Sciatic nerve (tissue), 2 donors: Measurements from ENCODE around the gene GCM1. TPM values are rescaled to one million over a fixed set of nuclear protein-coding genes. Genes with fewer than 3 reads are reported as not detected.
"Not testable (repeated sequence)": the region's sequence is repeated elsewhere in the genome, so short reads cannot be mapped to it uniquely, and the experiment has no call there.

Experiments
- ATAC-seq: fragments of 200-7000 bp; cut with Tn5 transposase; one replicate; pipeline ENCODE4 v1.9.1; 2020; ENCODE audit warnings: mild to moderate bottlenecking, moderate library complexity
- DNase-seq: peaks from one replicate; pipeline ENCODE4 v3.0.0-alpha.2; 2020; ENCODE audit warnings: low spot score
- intact Hi-C: fragments of 100-400 bp; cut with DNase I; formaldehyde crosslinking; loops from one replicate; pipeline ENCODE4 v1.14.2; 2022
- total RNA-seq: library from RNA; stranded (reverse); fragmentation: NEBNext Ultra II Directional; extraction: Animal tissue kit (Norgen Biotek cat#: 25700); gene quantifications from one replicate; pipeline ENCODE4 v1.2.1, GENCODE V29; 2021
- donor health status: DM: no; HTN: no; CAD: no.
- donor health status: DM: no; HTN: no; CAD: no.

The GCM1 gene
- total RNA-seq, 1 donor from 2014 or later: not detected

DNA sequence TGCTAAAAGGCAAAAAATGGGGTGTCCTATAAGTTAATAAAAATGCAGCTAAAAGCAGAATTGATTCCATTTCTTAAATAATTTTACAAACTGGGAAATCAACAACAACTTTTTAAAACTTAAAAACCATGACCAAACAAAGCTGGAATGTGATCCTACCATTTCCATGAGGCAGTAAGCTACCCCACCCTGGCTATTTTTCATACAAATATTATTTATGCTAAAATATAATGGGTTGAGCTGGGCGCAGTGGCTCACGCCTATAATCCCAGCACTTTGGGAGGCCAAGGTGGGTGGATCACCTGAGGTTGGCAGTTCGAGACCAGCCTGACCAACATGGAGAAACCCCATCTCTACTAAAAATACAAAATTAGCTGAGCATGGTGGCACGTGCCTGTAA is 6.6 kb upstream of the GCM1 start:
- DNase-seq, intact Hi-C loops, ATAC-seq: not testable (repeated sequence)

DNA sequence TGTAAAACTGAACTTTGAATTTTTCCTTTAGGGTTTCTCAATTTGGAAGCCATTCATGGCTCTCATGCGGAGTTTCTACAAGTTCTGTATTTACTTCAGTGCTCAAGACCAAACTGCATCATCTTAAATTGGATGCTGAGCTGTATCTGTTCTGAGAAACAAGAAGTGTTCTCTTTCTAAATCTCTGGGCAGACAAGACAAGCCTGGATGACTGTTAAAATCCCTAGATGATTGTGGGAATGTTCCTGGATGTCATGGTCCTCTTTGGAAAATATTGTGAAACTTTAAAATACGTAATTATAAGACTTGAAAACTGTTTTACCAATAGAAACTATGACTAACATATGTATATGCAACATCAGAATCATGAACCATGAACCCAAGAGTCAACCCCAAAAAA is 6.2 kb upstream of the GCM1 start:
- intact Hi-C loops: no loop called here
- DNase-seq (no peak), ATAC-seq (no peak)

DNA sequence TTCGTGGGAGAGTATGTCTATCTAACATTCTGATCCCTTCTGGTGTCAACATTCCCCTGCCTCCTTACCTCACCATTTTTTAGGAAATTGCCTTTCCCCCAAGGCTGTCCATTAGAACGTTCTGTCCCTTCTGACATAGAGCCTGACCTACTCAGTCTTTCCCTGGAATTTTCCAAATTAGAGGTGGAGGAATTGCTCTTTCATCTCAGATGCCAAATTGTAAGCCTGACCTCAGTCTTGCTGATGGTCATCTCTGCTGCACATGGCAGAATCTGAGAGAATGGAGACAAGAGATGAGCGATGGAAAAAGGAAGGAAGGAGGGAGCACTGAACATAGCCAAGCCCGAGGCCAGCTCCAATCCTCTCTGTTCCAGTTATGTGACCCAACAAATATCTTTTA is 5.4 kb upstream of the GCM1 start:
- intact Hi-C loops: no loop called here
- DNase-seq (no peak), ATAC-seq (no peak)

DNA sequence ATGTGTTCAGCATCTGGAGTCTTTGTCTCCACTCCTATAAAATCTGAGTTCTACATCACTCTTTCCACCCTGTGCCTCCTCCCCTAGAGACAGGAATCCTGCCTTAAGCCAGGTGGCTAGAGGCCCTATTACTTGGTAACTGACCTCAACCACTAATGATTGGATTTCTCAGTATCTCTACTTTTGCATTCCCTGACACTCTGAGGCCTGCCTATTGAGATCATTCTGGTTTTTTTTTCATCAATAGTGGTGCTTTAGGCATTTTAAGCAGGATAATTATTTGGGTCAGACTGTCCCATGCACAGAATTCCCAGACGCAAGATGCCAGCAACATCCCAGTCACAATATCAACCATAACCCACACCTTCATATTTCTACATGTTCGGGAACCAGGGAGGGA is 3.9 kb upstream of the GCM1 start:
- ATAC-seq: no peak
- intact Hi-C loops: no loop called here

DNA sequence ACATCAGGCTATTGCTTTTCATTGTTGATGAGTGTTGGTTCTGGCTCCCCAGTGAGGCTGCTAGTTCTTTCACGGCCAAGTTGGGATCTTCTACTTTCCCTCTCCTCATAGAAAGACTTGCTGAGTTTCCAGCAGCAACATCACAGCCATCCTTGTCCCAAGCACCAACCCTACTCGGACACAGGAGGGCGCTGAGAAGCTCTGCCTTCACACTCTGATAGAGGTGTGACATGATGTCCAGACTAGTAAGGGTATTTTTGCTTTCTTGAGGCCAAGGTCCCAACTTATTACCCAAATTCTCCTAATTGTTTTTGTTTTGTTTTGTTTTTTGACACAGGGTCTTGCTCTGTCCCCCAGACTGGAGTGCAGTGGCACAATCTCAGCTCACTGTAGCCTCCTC is 3.0 kb upstream of the GCM1 start:
- ATAC-seq (no peak), DNase-seq (no peak)
- intact Hi-C loops: no loop called here

More for the DNA sequence above, 3.9 kb upstream of the GCM1 start:
- DNase-seq: no peak

DNA sequence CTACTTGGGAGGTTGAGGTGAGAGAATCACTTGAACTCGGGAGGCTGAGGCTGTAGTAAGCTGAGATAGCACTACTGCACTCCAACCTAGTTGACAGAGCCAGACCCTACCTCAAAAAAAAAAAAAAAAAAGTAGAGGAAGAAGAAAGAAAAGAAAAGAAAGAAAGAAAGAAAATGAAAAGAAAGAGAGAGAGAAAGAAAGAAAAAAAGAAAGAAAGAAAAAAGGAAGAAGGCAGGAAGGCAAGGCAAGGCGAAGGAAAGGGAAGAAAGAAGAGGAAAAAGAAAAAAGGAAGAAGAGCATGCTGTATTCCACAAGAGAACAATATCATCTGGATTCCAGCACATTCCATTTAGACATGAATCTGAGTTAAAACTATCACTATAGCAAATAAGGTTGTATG is 3.8 kb downstream of the GCM1 start:
- DNase-seq (no peak), ATAC-seq (no peak)
- intact Hi-C loops: loop anchor here (5.0 kb wide), 1 partner anchor 437 kb away; no protein-coding TSS in a partner anchor

DNA sequence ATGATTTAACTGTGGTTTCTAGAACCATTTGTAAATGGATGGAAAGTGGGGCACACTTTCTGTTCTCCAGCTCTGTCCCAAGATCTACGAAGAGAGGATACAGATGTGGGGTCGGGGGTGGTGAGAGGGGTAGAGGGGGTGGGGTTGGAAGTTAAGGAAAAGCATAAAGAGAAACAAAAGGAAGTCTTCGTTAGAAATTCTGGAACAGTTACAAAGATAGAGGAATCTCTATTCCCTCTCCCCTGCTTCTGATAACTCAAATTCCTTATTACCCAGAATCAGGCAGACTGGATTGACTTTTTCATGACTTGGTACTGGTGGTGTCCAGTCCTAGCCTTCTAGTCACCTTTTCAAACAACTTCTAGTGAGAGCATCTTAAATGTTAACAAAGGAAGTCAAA is 4.9 kb downstream of the GCM1 start:
- intact Hi-C loops: no loop called here
- ATAC-seq (no peak), DNase-seq (no peak)

DNA sequence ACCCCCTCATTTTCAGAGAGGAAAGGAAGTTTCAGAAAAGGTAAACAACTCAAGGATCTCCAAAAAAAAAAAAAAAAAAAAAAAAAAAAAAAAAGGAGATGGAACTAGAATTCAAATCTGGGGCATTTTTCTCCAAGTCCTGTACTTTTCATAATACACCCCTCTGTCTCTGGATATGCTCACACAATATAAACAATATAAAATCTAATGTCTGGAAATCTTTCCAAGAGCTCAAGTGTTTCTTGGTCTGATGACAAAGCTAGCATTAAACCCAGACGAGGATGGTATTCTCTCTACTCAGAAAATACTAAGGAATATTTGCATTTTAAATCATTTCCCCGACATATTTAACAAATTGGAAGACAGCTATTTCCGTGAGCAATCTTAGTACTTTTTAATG is 5.8 kb downstream of the GCM1 start:
- DNase-seq (no peak), ATAC-seq (no peak)
- intact Hi-C loops: no loop called here

DNA sequence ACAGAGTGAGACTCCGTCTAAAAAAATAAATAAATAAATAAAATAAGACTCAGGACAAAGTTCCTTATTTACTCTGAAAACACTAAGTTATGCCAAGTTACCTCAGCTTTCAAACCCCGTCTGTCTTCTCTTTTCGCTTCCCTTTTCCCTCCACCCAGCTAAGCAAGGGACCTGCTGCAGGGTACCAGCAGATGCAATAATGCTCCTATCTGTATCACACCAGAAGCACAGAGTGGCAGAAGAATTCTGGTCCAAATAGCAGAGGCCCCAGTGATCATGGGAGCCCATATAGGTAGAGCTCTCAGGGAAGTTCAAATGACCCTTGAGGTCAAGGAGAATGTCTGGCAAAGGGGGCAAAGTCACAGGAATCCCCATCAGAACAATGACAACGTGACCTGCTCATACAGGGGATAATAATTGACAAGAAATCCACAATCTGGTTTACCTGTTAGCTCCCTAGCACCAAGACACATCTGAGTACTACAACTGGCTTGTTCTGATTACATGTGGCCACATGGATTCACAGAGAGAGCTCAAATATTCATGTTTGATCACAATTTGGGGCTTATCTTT is 8.7 kb downstream of the GCM1 start:
- ATAC-seq (no peak), DNase-seq (no peak)
- intact Hi-C loops: no loop called here

DNA sequence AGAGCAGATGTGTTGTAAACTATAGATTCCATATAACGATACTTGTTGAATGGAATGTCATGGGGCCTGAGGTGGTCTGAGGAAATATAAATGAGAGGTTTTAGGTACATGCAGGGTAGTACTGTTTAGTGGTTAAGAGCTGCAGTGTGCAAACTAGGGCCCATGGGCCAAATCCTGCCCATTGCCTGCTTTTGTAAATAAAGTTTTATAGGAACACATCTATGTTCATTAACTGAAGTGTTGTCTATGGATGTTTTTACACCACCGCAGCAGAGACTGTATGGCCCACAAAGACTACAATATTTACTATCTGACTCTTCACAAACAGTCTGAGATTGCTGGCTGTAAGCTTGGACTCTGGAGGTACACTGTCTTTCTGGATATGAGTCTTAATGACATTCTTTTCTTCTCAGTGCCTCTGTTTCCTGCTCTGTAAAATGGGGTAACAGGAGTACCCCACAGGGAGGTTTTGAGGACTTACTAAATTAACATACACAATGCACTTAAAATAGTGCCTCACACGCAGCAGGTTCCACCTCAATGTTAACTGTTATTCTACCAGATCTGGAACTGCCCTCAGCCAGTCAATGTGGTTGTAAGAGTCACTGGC is 12.5 kb downstream of the GCM1 start:
- intact Hi-C loops: no loop called here
- DNase-seq: no peak
- no peak for ATAC-seq

DNA sequence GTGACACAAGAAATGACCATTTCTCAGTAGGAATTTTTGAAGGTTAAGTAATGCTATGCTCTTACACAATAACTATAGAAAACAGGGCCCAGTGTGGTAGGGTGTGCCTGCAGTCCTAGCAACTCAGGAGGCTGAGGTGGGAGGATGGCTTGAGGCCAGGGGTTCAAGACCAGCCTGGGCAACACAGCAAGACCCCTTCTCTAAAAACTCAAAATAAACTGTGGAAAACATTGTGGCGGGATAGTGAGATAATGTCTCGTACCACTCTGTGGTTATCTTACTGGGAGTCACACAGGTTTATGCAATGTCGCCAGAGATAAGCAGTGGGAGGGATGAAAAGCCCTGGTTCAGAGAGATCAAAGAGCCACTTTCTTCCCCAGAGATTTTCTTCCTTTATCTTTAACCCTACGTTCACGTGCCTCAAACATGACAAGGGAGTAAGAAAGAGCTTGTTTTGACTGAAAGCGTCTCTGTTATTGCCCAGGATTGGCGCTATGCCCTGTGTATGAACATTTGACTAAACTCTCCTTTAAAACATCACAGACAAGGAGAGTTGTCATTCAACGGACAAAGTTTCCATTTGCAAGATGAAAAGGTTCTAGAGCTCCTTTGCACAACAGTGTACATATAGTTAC is 13.9 kb downstream of the GCM1 start:
- intact Hi-C loops: no loop called here
- DNase-seq (no peak), ATAC-seq (no peak)

DNA sequence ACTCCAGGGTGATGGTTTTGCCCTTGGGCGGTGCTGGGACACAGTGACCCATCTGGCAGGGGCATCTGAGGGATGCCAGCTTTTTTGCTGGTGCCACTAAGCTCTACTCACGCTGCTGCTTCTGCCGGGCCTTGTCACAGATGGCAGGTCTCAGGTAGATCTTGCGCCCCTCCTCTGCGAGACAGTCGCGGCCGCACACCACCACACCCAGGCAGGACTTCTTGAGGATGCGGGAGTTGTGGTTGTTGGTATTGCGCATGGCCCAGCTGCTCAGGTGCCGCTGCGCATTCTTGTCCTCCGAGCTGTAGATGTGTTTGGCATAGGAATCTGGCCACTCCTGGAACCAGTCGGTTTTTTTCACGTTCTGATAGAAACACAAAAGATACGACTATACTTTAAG is 14.7 kb downstream of the GCM1 start:
- ATAC-seq (no peak), DNase-seq (no peak)
- intact Hi-C loops: no loop called here

DNA sequence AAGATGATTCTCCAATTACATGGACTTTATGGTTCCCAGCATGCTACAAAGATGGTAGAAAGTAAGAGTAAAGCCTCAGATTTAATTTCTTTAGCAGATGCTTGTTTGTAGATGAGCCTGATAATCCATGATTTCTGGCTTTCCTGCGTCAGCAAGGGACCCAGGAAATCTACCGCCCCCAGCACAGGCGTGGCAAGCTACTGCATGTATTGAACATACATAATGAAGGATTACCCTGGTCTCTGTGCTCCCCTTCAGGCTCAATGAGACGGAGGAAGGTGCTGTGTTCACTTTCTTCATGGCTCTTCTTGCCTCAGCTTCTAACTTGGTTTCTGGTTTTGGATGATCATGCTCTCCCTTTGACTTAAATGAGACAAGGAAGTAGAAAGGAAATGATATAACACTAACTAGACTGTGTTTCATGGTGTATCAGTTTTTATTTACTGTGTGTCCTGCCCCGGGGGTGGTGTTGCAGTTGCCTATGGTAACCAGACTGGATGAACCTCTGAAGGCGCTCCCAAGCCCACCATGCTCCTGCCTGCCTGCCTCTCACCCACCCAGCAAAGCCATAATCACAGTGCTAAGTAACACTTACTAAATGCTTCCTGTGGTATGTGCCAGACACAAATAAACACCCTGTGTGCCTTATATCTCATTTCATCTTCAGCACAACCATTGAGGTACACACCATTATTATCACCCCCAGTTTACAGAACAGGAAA is 17.9 kb downstream of the GCM1 start:
- ATAC-seq: no peak
- intact Hi-C loops: no loop called here
- DNase-seq: no peak

DNA sequence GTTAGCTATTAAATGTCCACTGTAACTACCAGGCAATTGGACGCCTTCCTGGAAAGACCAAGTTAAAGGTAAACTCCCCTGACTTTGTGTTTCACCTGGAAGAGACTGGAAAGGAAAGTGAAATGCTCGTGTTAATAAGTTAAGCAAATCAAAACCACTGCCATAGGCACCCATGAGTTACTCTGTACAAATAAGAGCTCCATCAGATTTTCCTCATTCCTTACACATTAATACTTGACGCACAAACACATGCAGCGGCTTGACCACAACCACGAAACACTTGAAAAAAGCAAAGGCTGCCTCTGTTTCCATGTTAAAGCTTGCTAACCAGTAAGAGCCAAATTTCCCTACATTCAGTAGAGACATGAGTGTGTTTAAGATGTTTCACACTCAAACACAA is 19.8 kb downstream of the GCM1 start:
- intact Hi-C loops: no loop called here
- DNase-seq: no peak
- ATAC-seq: no peak

DNA sequence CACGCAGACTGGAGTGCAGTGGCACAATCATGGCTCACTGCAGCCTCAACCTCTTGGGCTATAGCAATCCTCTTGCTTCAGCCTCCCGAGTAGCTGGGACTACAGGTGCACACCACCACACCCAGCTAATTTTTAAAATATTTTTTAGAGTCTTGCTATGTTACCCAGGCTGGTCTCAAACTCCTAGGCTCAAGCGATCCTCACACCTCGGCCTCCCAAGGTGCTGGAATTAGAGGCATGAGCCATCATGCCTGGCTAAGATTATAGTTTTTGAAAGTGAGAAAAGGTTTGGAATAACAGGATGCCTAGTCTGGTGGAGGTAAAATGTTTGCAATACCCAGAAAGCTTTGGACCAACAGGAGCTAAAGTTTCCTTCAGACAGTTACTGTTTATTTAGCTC is 23.4 kb downstream of the GCM1 start:
- no peak for DNase-seq
- intact Hi-C loops: no loop called here
- ATAC-seq: no peak

DNA sequence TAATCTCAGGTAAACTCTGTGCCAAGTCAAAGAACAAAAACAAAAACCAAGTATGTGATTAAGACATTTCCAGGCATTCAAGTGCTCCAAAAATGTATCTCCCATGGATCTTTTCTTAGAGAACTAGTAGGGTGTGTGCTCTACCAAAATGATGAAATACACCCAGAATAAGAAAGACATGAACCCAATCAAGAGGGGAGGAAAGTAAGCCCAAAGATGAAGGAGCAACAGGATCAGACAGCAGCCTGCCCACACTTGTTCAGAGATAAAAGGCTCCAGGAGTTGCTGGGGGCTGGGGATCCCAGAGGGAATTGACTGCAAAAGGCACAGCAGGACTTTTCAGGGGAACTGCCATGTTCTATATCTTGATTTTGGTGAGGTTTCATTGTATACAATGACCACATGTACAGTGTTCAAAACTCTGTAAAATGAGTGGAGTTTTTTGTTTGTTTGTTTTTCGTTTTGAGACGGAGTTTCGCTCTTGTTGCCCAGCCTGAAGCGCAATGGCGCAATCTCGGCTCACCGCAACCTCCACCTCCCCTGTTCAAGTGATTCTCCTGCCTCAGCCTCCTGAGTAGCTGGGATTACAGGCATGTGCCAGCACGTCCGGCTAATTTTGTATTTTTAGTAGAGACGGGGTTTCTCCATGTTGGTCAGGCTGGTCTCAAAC is 24.4 kb downstream of the GCM1 start:
- DNase-seq: no peak
- ATAC-seq: no peak
- intact Hi-C loops: no loop called here

DNA sequence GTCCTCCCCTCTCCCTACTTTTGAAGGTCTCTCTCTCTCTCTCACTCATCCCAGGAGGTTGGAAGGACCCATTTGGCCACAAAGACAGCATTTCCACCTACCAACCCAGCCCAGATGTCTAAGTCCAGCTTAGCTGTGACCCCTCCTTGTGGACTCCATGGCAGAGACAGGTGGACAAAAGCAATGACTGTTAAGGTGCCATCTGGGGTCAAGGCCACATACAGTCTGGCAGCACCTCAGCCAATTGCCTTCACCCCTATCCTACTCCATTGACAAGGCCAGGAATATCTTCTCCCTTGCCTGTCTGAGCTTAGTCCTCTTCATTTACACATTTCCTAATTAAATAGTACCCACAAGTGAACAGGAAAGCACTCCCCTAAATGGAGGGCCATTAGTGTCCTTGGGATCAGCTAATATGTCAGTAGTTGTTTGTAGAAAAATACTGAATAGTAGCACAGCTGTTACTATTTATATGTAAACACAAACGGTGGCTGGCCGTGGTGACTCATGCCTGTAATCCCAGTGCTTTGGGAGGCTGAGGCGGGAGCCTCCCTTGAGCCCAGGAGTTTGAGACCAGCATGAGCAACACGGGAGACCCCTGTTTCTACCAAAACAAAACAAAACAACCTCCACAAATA is 28.8 kb downstream of the GCM1 start:
- intact Hi-C loops: no loop called here
- no peak for DNase-seq
- ATAC-seq: no peak

DNA sequence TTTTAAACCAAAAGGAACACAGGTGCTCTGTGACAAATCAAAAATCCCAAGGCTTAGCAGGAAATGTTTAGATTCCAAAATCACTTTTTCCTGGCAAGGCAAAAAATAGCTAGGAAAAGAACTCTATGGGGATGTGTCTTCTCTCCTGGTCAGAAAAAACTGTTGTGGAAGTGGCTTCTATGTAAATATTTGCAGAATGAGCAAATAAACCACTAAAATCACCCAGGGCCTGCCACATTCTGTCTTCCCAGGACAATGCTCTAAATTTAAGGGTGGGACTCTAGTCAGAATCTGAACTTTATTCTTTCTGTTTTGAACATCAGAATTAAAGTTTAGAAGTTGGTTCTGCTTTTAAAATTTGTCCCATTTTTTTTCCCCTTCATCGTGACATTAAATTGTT is 29.3 kb downstream of the GCM1 start:
- intact Hi-C loops: no loop called here
- ATAC-seq (no peak), DNase-seq (no peak)

DNA sequence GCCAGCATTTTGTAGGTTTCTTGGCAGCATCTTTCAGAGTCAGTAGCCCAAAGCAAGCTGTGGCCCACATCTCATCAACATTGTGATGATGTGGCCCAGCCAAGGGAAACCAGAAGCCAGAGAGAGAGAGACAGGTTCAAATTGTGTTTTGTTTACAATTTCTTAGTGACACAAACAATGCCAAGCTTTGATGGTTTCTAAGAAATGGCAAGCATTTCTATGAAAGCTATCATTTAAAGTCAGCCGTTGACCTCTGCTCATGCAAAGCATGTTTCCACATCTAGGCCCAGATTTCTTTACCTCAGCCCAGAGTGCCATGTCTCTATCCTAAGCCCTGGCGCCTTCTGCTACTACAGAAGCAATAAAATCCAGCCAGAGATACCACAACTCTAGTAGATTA is 32.9 kb downstream of the GCM1 start:
- DNase-seq: no peak
- intact Hi-C loops: no loop called here
- no peak for ATAC-seq
